ENCODE measurements around the gene TLK1. TPM values are rescaled to one million over a fixed set of nuclear protein-coding genes. Genes with fewer than 3 reads are reported as not detected.

TLK1 gene
- total RNA-seq, 2 donors from 2014 or later: 50.5 to 95.8 TPM

GRCh38 chr2:171109571-171109970, 51.1 kb downstream of the TLK1 start:
- Histone ChIP-seq H3K27ac (no peak overlapping the region), H3K9me3 (no peaks in the 10 kb centered on the region), H3K4me3 (no peak overlapping the region), H3K27me3 (replicated peaks; ENCODE audit: insufficient read depth) (no peaks in the 10 kb centered on the region), H3K36me3 (no peaks in the 10 kb centered on the region), H3K4me1 (replicated peaks) (no peaks in the 10 kb centered on the region)
- TF ChIP-seq, protein P1, sequence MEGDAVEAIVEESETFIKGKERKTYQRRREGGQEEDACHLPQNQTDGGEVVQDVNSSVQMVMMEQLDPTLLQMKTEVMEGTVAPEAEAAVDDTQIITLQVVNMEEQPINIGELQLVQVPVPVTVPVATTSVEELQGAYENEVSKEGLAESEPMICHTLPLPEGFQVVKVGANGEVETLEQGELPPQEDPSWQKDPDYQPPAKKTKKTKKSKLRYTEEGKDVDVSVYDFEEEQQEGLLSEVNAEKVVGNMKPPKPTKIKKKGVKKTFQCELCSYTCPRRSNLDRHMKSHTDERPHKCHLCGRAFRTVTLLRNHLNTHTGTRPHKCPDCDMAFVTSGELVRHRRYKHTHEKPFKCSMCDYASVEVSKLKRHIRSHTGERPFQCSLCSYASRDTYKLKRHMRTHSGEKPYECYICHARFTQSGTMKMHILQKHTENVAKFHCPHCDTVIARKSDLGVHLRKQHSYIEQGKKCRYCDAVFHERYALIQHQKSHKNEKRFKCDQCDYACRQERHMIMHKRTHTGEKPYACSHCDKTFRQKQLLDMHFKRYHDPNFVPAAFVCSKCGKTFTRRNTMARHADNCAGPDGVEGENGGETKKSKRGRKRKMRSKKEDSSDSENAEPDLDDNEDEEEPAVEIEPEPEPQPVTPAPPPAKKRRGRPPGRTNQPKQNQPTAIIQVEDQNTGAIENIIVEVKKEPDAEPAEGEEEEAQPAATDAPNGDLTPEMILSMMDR (IDR thresholded peaks at IDR 0.05): no peak
- TF ChIP-seq POLR2AphosphoS5 (IDR thresholded peaks at IDR 0.05) (no peak), POLR2A (IDR thresholded peaks at IDR 0.05) (no peak)
- DNase-seq (ENCODE audit: low spot score): no peak
- intact Hi-C loops (cut with DNase I): no loop called here

DNA sequence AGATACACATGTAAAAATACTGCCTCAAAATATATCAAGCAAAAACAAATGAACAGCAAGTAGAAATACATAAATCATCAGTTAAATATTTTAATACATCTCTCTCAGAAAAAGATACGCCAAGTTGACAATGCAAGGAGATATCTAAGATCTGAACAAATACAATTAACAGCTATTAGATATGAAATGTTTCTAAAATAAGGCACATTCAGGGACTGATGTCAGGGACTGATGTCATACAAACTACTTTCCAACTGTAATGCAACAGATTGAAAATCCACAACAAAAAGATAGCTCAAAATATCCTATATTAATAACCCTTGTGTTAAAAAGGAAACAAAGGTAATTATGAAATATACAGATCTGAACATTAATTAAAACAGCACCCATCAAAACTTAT, 51.7 kb downstream of the TLK1 start:
- H3K9me3 ChIP-seq: no peaks in the 10 kb centered on the region
- no peak for DNase-seq (ENCODE audit: low spot score)
- no peaks in the 10 kb centered on the region for H3K27me3 ChIP-seq (replicated peaks; ENCODE audit: insufficient read depth)
- no peak overlapping the region for H3K4me3 ChIP-seq
- no peaks in the 10 kb centered on the region for H3K4me1 ChIP-seq (replicated peaks)
- H3K36me3 ChIP-seq: no peaks in the 10 kb centered on the region
- TF ChIP-seq POLR2A (IDR thresholded peaks at IDR 0.05): no peak
- TF ChIP-seq POLR2AphosphoS5 (IDR thresholded peaks at IDR 0.05): no peak
- TF ChIP-seq, protein P1 (IDR thresholded peaks at IDR 0.05): no peak
- WGBS: 63% methylated on average over 1 of the region's 1 CpG
- intact Hi-C loops (cut with DNase I): no loop called here
- no peak overlapping the region for H3K27ac ChIP-seq

- no peaks in the 10 kb centered on the region for H3K27me3 ChIP-seq (replicated peaks; ENCODE audit: insufficient read depth)
- WGBS: 97% methylated on average over 7 of the region's 7 CpGs
- H3K27ac ChIP-seq: no peak overlapping the region
- H3K4me3 ChIP-seq: no peak overlapping the region
- H3K9me3 ChIP-seq: no peaks in the 10 kb centered on the region
- intact Hi-C loops (cut with DNase I): no loop called here
- H3K4me1 ChIP-seq (replicated peaks): no peaks in the 10 kb centered on the region
- DNase-seq (ENCODE audit: low spot score): no peak
- TF ChIP-seq POLR2A (IDR thresholded peaks at IDR 0.05) (no peak), POLR2AphosphoS5 (IDR thresholded peaks at IDR 0.05) (no peak)
- TF ChIP-seq, protein P1 (IDR thresholded peaks at IDR 0.05): no peak
- H3K36me3 ChIP-seq: no peaks in the 10 kb centered on the region
These were observed 52.9 kb downstream of the TLK1 start for GRCh38 chr2:171107803-171108202.

GRCh38 chr2:171104379-171104778, 56.3 kb downstream of the TLK1 start:
- Histone ChIP-seq H3K27me3 (replicated peaks; ENCODE audit: insufficient read depth) (no peaks in the 10 kb centered on the region), H3K4me1 (replicated peaks) (no peaks in the 10 kb centered on the region), H3K27ac (no peak overlapping the region), H3K36me3 (no peaks in the 10 kb centered on the region), H3K4me3 (no peak overlapping the region), H3K9me3 (no peaks in the 10 kb centered on the region)
- 97% methylated on average over 1 of the region's 1 CpG for WGBS
- TF ChIP-seq POLR2AphosphoS5 (IDR thresholded peaks at IDR 0.05) (no peak), POLR2A (IDR thresholded peaks at IDR 0.05) (no peak)
- TF ChIP-seq, protein P1 (IDR thresholded peaks at IDR 0.05): no peak
- DNase-seq (ENCODE audit: low spot score): no peak
- intact Hi-C loops (cut with DNase I): no loop called here

GRCh38 chr2:171102802-171103201, 57.9 kb downstream of the TLK1 start:
- no peaks in the 10 kb centered on the region for H3K9me3 ChIP-seq
- no peaks in the 10 kb centered on the region for H3K27me3 ChIP-seq (replicated peaks; ENCODE audit: insufficient read depth)
- H3K27ac ChIP-seq: no peak overlapping the region
- WGBS: 58% methylated on average over 4 of the region's 4 CpGs
- no peak for DNase-seq (ENCODE audit: low spot score)
- no peaks in the 10 kb centered on the region for H3K4me1 ChIP-seq (replicated peaks)
- TF ChIP-seq POLR2AphosphoS5 (IDR thresholded peaks at IDR 0.05) (no peak), POLR2A (IDR thresholded peaks at IDR 0.05) (no peak)
- TF ChIP-seq, protein P1 (IDR thresholded peaks at IDR 0.05): no peak
- H3K4me3 ChIP-seq: no peak overlapping the region
- intact Hi-C loops (cut with DNase I): no loop called here
- H3K36me3 ChIP-seq: no peaks in the 10 kb centered on the region
